ENCODE measurements around the gene TSACC. TPM values are rescaled to one million over a fixed set of nuclear protein-coding genes. Genes with fewer than 3 reads are reported as not detected.

The TSACC gene
- total and polyA plus RNA-seq, 4 donors = 0.28 to 2.7 (median 0.60) TPM; not detected in 1

DNA sequence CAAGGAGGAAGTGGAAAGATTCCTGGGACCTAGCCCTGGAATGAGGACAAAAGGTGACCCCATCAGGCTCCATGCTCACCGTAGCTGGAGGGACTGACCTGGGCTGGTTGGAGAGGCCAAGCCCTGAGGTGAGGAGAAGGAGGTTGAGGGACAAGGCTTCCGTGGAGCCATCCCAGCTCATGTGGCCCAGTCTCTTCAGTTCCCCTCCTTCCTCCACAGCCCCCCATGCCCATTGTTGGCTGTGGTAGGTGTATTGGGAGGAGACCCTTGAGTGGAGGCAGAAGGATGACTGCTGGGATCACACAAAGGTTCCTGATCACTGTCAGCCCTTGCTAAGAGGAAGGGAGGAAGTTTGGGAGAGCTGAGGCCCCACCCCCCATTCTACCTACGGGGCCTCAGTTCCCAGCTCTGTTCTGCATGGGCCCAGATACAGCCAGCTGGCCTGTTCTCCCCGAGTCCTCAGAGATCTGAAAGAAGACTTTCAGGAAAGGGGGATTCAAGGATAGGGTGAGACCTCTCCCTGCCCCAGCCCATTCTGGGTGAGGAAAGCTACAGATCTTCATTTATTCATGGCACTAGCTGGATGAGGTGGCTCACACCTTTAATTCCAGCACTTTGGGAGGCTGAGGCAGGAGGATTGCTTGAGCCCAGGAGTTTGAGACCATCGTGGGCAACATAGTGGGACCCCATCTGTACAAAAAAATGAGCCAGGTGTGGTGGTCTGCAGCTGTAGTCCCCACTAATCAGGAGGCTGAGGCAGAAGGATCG, 48.0 kb downstream of the TSACC start:
- no peak overlapping the region for H3K4me3 ChIP-seq (ENCODE audit: low read depth in 1 of 3, low read length in 3 of 3)
- no peaks in the 10 kb centered on the region for H3K27me3 ChIP-seq (ENCODE audit: control insufficient read depth in 4 of 4, insufficient read depth in 4 of 4, low read length in 3 of 4)
- H3K36me3 ChIP-seq (ENCODE audit: control insufficient read depth in 4 of 4, insufficient read depth in 3 of 4, low read depth in 1 of 4, low read length in 3 of 4) = no peaks in the 10 kb centered on the region
- WGBS = 78% methylated on average over 6 of the region's 6 CpGs
- H3K9ac ChIP-seq (ENCODE audit: low read depth in 1 of 2, low read length in 2 of 2) = no peak overlapping the region
- H3K27ac ChIP-seq (ENCODE audit: low read depth in 1 of 2, low read length in 2 of 2) = no peak overlapping the region
- TF ChIP-seq EGR1 (IDR thresholded peaks at IDR 0.05; ENCODE audit: low read depth in 2 of 2) (no peak), RAD21 (IDR thresholded peaks at IDR 0.05) (no peak), SP1 (IDR thresholded peaks at IDR 0.05) (no peak), FOXA2 (IDR thresholded peaks at IDR 0.05) (no peak), FOXA1 (IDR thresholded peaks at IDR 0.05) (no peak), HNF4G (IDR thresholded peaks at IDR 0.05) (no peak), NR2F2 (IDR thresholded peaks at IDR 0.05) (no peak), YY1 (IDR thresholded peaks at IDR 0.05) (no peak), JUND (IDR thresholded peaks at IDR 0.05) (no peak)
- TF ChIP-seq, protein P1, sequence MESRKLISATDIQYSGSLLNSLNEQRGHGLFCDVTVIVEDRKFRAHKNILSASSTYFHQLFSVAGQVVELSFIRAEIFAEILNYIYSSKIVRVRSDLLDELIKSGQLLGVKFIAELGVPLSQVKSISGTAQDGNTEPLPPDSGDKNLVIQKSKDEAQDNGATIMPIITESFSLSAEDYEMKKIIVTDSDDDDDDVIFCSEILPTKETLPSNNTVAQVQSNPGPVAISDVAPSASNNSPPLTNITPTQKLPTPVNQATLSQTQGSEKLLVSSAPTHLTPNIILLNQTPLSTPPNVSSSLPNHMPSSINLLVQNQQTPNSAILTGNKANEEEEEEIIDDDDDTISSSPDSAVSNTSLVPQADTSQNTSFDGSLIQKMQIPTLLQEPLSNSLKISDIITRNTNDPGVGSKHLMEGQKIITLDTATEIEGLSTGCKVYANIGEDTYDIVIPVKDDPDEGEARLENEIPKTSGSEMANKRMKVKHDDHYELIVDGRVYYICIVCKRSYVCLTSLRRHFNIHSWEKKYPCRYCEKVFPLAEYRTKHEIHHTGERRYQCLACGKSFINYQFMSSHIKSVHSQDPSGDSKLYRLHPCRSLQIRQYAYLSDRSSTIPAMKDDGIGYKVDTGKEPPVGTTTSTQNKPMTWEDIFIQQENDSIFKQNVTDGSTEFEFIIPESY (IDR thresholded peaks at IDR 0.05) = no peak
- TF ChIP-seq, protein P2, sequence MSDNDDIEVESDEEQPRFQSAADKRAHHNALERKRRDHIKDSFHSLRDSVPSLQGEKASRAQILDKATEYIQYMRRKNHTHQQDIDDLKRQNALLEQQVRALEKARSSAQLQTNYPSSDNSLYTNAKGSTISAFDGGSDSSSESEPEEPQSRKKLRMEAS (IDR thresholded peaks at IDR 0.05) = no peak
- TF ChIP-seq, protein P3, sequence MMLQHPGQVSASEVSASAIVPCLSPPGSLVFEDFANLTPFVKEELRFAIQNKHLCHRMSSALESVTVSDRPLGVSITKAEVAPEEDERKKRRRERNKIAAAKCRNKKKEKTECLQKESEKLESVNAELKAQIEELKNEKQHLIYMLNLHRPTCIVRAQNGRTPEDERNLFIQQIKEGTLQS (IDR thresholded peaks at IDR 0.05) = no peak
- TF ChIP-seq, protein P4, sequence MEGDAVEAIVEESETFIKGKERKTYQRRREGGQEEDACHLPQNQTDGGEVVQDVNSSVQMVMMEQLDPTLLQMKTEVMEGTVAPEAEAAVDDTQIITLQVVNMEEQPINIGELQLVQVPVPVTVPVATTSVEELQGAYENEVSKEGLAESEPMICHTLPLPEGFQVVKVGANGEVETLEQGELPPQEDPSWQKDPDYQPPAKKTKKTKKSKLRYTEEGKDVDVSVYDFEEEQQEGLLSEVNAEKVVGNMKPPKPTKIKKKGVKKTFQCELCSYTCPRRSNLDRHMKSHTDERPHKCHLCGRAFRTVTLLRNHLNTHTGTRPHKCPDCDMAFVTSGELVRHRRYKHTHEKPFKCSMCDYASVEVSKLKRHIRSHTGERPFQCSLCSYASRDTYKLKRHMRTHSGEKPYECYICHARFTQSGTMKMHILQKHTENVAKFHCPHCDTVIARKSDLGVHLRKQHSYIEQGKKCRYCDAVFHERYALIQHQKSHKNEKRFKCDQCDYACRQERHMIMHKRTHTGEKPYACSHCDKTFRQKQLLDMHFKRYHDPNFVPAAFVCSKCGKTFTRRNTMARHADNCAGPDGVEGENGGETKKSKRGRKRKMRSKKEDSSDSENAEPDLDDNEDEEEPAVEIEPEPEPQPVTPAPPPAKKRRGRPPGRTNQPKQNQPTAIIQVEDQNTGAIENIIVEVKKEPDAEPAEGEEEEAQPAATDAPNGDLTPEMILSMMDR (IDR thresholded peaks at IDR 0.05; ENCODE audit: low read depth, low read length, missing input control) = no peak
- peaks cover 0 to 2% (median 0%) of the 10 kb centered on the region in 4 donors for H3K4me1 ChIP-seq (ENCODE audit: control insufficient read depth in 4 of 4, insufficient read depth in 4 of 4, low read length in 3 of 4)
- DNase-seq (ENCODE audit: low spot score) = no peak
- H3K9me3 ChIP-seq (ENCODE audit: control insufficient read depth in 4 of 4, low read length in 3 of 4) = no peaks in the 10 kb centered on the region

DNA sequence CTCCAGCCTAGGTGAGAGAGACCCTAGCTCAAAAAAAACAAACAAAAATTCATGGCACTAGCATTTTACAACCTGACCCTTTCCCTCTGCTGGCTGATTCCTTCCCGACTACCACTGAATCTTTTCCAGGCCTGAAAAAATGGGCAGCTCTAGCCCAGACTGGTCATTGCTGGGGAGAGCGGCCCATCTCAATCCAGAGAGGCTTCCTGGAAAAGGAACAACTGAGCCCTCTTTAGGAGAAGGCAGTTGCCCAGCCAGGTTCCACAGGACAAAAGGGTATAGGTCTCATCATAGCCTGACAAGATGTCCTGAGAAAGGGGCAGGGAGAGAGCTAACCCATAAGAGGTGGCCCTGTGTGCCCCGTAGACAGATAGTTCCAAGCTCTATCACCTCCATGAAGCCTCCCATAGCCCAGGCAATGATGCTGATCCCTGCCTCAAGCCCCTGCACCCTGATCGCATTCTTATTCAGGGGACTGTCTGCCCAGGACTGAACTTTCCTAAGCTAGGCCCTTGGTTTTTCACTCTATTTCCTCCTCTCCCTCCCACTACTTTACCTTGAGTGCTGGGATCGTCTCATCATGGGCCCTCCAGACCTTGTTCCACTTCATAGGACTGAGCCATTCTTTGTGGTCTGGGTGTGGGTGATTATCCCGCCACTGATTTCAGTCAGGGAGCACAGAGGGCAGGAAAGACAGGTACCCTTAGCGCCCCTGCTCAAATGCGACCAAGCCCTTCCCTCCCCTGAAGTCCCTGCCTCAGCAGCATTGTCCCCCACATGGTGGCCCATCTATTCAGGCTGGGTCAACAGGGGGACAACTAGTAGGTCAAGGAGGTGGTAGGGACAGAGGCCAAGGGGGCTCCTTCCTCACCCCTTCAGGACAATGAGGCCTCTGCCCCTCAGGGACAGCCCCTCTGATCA, 48.9 kb downstream of the TSACC start:
- DNase-seq (ENCODE audit: low spot score) = no peak
- Histone ChIP-seq H3K27ac (ENCODE audit: low read depth in 1 of 2, low read length in 2 of 2) (no peak overlapping the region), H3K27me3 (ENCODE audit: control insufficient read depth in 4 of 4, insufficient read depth in 4 of 4, low read length in 3 of 4) (no peaks in the 10 kb centered on the region), H3K9me3 (ENCODE audit: control insufficient read depth in 4 of 4, low read length in 3 of 4) (no peaks in the 10 kb centered on the region), H3K4me1 (ENCODE audit: control insufficient read depth in 4 of 4, insufficient read depth in 4 of 4, low read length in 3 of 4) (peaks cover 0 to 2% (median 0%) of the 10 kb centered on the region in 4 donors), H3K9ac (ENCODE audit: low read depth in 1 of 2, low read length in 2 of 2) (no peak overlapping the region), H3K36me3 (ENCODE audit: control insufficient read depth in 4 of 4, insufficient read depth in 3 of 4, low read depth in 1 of 4, low read length in 3 of 4) (no peaks in the 10 kb centered on the region), H3K4me3 (ENCODE audit: low read depth in 1 of 3, low read length in 3 of 3) (no peak overlapping the region)
- 84% methylated on average over 8 of the region's 8 CpGs for WGBS
- no peak for TF ChIP-seq RXRA (IDR thresholded peaks at IDR 0.05)
- no peak for TF ChIP-seq GABPA (IDR thresholded peaks at IDR 0.05 in 1 of 2, conservative IDR thresholded peaks at IDR 0.05 in 1 of 2)
- TF ChIP-seq NR2F2 (IDR thresholded peaks at IDR 0.05) = no peak
- TF ChIP-seq TAF1 (conservative IDR thresholded peaks at IDR 0.05) = no peak
- TF ChIP-seq, protein P1 (IDR thresholded peaks at IDR 0.05) = no peak
- no peak for TF ChIP-seq HNF4A (conservative IDR thresholded peaks at IDR 0.05)
- TF ChIP-seq, protein P2 (IDR thresholded peaks at IDR 0.05) = no peak
- TF ChIP-seq RAD21 (IDR thresholded peaks at IDR 0.05) = no peak
- TF ChIP-seq, protein P4 (IDR thresholded peaks at IDR 0.05; ENCODE audit: low read depth, low read length, missing input control) = no peak
- TF ChIP-seq HNF4G (IDR thresholded peaks at IDR 0.05) = no peak
- TF ChIP-seq YY1 (IDR thresholded peaks at IDR 0.05) = no peak
- no peak for TF ChIP-seq FOXA2 (IDR thresholded peaks at IDR 0.05)
- TF ChIP-seq, protein P3 (IDR thresholded peaks at IDR 0.05) = no peak
